Endothelial cell of umbilical vein (primary cell): ENCODE data around the gene MCTP1. TPM values are rescaled to one million over a fixed set of nuclear protein-coding genes. Genes with fewer than 3 reads are reported as not detected.

Source experiments
- BruUV-seq: library from RNA; stranded (reverse); fragments of 400-500 nt; replicated peaks from 2 replicates; lab custom pipeline; 2021; lab: Mats Ljungman, UMichigan
- CTCF ChIA-PET: fragments of 300-600, 350-600 bp; sonication (Branson Sonifier 250); formaldehyde crosslinking; loops from one replicate; lab custom pipeline; 2021; ENCODE audit warnings: antibody characterized with exemption, inconsistent platforms; lab: Charles Lee
- POLR2A ChIA-PET: fragments of 300-600, 350-600 bp; sonication (Branson Sonifier 250); formaldehyde crosslinking; loops from one replicate; lab custom pipeline; 2021; ENCODE audit warnings: antibody characterized with exemption, inconsistent platforms; lab: Charles Lee
- DNase-seq: peaks from one replicate; pipeline ENCODE4 v3.0.0-alpha.2; 2011; ENCODE audit warnings: low read depth, low spot score
- FAIRE-seq: peaks from 2 replicates; lab custom pipeline; 2011; peaks lifted over from hg19 to GRCh38; lab: Jason Lieb, UNC
- H2AFZ ChIP-seq: 2 replicates; pipeline ENCODE4 v1.6.0; 2012; ENCODE audit warnings: low read depth, low read length, control low read depth, inconsistent platforms
- H3K27ac ChIP-seq: 2 replicates; pipeline ENCODE4 v1.5.1; 2011; ENCODE audit warnings: low read depth, mild to moderate bottlenecking, control low read depth, low read length, moderate library complexity; ENCODE audit not compliant: insufficient read depth
- H3K27me3 ChIP-seq, 2 experiments: 2 replicates each; pipeline versions ENCODE4 v1.6.0 to v1.6.1; 2011; ENCODE audit warnings: low read length in 2 of 2, mixed read lengths in 1 of 2; ENCODE audit not compliant: control insufficient read depth in 2 of 2, insufficient read depth in 2 of 2
- H3K36me3 ChIP-seq, 2 experiments: 2 replicates in 1 of 2; 3 replicates in 1 of 2; pipeline ENCODE4 v1.5.1; 2011; ENCODE audit warnings: low read length in 2 of 2, mild to moderate bottlenecking in 1 of 2, moderate library complexity in 1 of 2; ENCODE audit not compliant: control insufficient read depth in 2 of 2, insufficient read depth in 2 of 2; ENCODE audit errors: extremely low read depth in 1 of 2
- H3K4me1 ChIP-seq: 3 replicates; pipeline ENCODE4 v1.5.1; 2011; ENCODE audit warnings: mild to moderate bottlenecking, low read length; ENCODE audit not compliant: control insufficient read depth, insufficient read depth; ENCODE audit errors: extremely low read depth
- H3K4me2 ChIP-seq: 2 replicates; pipeline ENCODE4 v1.6.1; 2011; ENCODE audit warnings: low read length, control low read depth, mixed read lengths; ENCODE audit not compliant: insufficient read depth
- H3K4me3 ChIP-seq, 3 experiments: fragments of 200-600 bp in 1 of 3; sonication (generic), shearing (Covaris generic) in 1 of 3; replicated peaks in 1 of 3; 2 replicates each; pipeline ENCODE4 v1.5.1; 2011 to 2016; ENCODE audit warnings: control low read depth in 3 of 3, low read length in 3 of 3, mild to moderate bottlenecking in 2 of 3, inconsistent platforms in 1 of 3, low read depth in 1 of 3, moderate library complexity in 1 of 3; ENCODE audit not compliant: insufficient read depth in 1 of 3
- H3K79me2 ChIP-seq: 2 replicates; pipeline ENCODE4 v1.6.0; 2012; ENCODE audit warnings: low read length, inconsistent platforms; ENCODE audit not compliant: control insufficient read depth, insufficient read depth
- H3K9ac ChIP-seq: replicated peaks from 2 replicates; pipeline ENCODE3; 2011; ENCODE audit warnings: low read length, control low read depth; ENCODE audit not compliant: insufficient read depth; ENCODE audit errors: extremely low read depth
- H3K9me1 ChIP-seq: replicated peaks from 3 replicates; pipeline ENCODE4 v1.6.0; 2011; ENCODE audit warnings: mild to moderate bottlenecking, low read length; ENCODE audit not compliant: control insufficient read depth, insufficient read depth; ENCODE audit errors: extremely low read depth
- H3K9me3 ChIP-seq: replicated peaks from 2 replicates; pipeline ENCODE4 v1.5.1; 2012; ENCODE audit warnings: low read length, inconsistent platforms; ENCODE audit not compliant: control insufficient read depth, insufficient read depth
- H4K20me1 ChIP-seq: replicated peaks from 2 replicates; pipeline ENCODE3; 2011; ENCODE audit warnings: mild to moderate bottlenecking, low read length; ENCODE audit not compliant: control insufficient read depth, insufficient read depth; ENCODE audit errors: extremely low read depth
- EZH2 ChIP-seq: IDR thresholded peaks from 2 replicates; pipeline ENCODE4 v1.6.1; 2012; ENCODE audit warnings: borderline replicate concordance, low read depth, mild to moderate bottlenecking, moderate library complexity, low read length, inconsistent platforms; ENCODE audit not compliant: severe bottlenecking
- FOS ChIP-seq: IDR thresholded peaks from 2 replicates; pipeline ENCODE4 v1.6.1; 2011; ENCODE audit warnings: mild to moderate bottlenecking, low read length, moderate library complexity, borderline replicate concordance; ENCODE audit not compliant: insufficient read depth
- GATA2 ChIP-seq: IDR thresholded peaks from 2 replicates; pipeline ENCODE4 v1.7.0; 2011; ENCODE audit warnings: low read depth, mild to moderate bottlenecking, moderate library complexity, mixed read lengths, low read length; ENCODE audit not compliant: insufficient read length, insufficient read depth
- JUN ChIP-seq: IDR thresholded peaks from 2 replicates; pipeline ENCODE4 v1.6.1; 2011; ENCODE audit warnings: borderline replicate concordance, low read depth; ENCODE audit not compliant: insufficient read length, insufficient read depth
- MYC ChIP-seq: IDR thresholded peaks from one replicate; pipeline ENCODE4 v1.6.1; 2011; ENCODE audit warnings: mild to moderate bottlenecking, low read depth, low read length
- POLR2A ChIP-seq: IDR thresholded peaks from 2 replicates; pipeline ENCODE4 v1.6.1; 2012; ENCODE audit warnings: low read depth, mild to moderate bottlenecking, control low read depth, low read length
- POLR2AphosphoS5 ChIP-seq: IDR thresholded peaks from 2 replicates; pipeline ENCODE4 v1.6.1; 2012; ENCODE audit warnings: low read depth, mild to moderate bottlenecking, control low read depth, low read length, moderate library complexity; ENCODE audit not compliant: insufficient read depth
- dilution Hi-C: fragments of 300-500 bp; cut with MboI; formaldehyde crosslinking; loops from one replicate; pipeline ENCODE4 v1.15.0; 2019; ENCODE audit warnings: low sequenced_read_pairs; ENCODE audit not compliant: extremely low pct_ligation_motif_present
- intact Hi-C: fragments of 100-400 bp; cut with micrococcal nuclease; formaldehyde crosslinking; loops from one replicate; pipeline ENCODE4 v1.10.0; 2022
- polyA plus RNA-seq, 4 experiments: library from polyadenylated mRNA; depleted of rRNA in 3 of 4; stranded (reverse) in 3 of 4; unstranded in 1 of 4; fragments of >200 nt; gene quantifications; 2 replicates each; pipeline versions ENCODE4 v1.2.1 to v1.2.3, GENCODE V29; 2011 to 2012; ENCODE audit warnings: missing spikeins in 1 of 4
- total RNA-seq: library from RNA; stranded (reverse); gene quantifications from 2 replicates; pipeline ENCODE4 v1.2.3, GENCODE V29; 2021
- TF ChIP-seq, protein P1 (sequence below), 2 donors: IDR thresholded peaks; 1 replicate in 1 of 2; 2 replicates in 1 of 2; pipeline ENCODE4 v1.5.1; 2011; ENCODE audit warnings: low read length in 2 of 2, mild to moderate bottlenecking in 2 of 2, moderate library complexity in 2 of 2, control low read depth in 1 of 2, inconsistent platforms in 1 of 2, low read depth in 1 of 2; ENCODE audit not compliant: insufficient read depth in 1 of 2; ENCODE audit errors: extremely low read depth in 1 of 2
- TF ChIP-seq, protein P2 (sequence below): IDR thresholded peaks from 2 replicates; pipeline ENCODE4 v1.6.1; 2011; ENCODE audit not compliant: insufficient read depth, insufficient read length

The MCTP1 gene
- total and polyA plus RNA-seq, 2 donors (not counting 3 experiments of a cell fraction or from before 2014, with no cell fraction given): 79.3 to 203 TPM

DNA sequence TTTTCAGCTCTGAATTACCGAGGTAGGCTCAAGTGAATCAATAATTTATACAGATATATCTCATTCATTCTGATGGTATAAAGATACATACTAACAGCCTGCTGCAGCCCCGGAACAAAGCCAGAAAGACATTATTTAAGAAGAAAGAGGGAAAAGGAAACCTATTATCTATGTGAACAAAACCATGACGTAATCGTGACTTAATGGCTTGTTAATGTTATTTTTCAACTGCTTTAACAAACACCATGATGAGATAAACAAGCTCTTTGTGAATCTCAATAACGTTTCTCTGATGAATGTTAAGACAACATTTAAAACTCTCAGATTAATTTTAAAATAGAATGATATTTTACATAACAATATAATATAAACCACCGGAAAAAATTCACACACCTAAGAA is 429.4 kb downstream of the MCTP1 start:
- peaks cover 2% of the 10 kb centered on the region for H4K20me1 ChIP-seq
- H3K9me3 ChIP-seq: no peaks in the 10 kb centered on the region
- intact Hi-C loops: loop anchor here (10.0 kb wide), 1 partner anchor 331 kb away; no protein-coding TSS in a partner anchor
- dilution Hi-C loops: no loop called here
- H3K9ac ChIP-seq: no peak overlapping the region
- H3K4me2 ChIP-seq: no peak overlapping the region
- ChIA-PET POLR2A (no interaction called here), CTCF (interaction anchor here (2.0 kb wide), 1 partner anchor 12 kb away, joined by 4 read pairs; no protein-coding TSS in a partner anchor)
- H3K4me3 ChIP-seq: no peak overlapping the region
- peaks cover 7 to 13% of the 10 kb centered on the region in 2 experiments for H3K36me3 ChIP-seq
- no peaks in the 10 kb centered on the region for H3K79me2 ChIP-seq
- BruUV-seq: no TSS peak
- no peaks in the 10 kb centered on the region for H3K4me1 ChIP-seq
- DNase-seq (no peak), FAIRE-seq (no peak)
- H3K9me1 ChIP-seq: no peaks in the 10 kb centered on the region
- TF ChIP-seq, protein P1, sequence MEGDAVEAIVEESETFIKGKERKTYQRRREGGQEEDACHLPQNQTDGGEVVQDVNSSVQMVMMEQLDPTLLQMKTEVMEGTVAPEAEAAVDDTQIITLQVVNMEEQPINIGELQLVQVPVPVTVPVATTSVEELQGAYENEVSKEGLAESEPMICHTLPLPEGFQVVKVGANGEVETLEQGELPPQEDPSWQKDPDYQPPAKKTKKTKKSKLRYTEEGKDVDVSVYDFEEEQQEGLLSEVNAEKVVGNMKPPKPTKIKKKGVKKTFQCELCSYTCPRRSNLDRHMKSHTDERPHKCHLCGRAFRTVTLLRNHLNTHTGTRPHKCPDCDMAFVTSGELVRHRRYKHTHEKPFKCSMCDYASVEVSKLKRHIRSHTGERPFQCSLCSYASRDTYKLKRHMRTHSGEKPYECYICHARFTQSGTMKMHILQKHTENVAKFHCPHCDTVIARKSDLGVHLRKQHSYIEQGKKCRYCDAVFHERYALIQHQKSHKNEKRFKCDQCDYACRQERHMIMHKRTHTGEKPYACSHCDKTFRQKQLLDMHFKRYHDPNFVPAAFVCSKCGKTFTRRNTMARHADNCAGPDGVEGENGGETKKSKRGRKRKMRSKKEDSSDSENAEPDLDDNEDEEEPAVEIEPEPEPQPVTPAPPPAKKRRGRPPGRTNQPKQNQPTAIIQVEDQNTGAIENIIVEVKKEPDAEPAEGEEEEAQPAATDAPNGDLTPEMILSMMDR (IDR thresholded peaks at IDR 0.05; ENCODE audit: extremely low read depth in 1 of 2, insufficient read depth in 1 of 2, low read depth in 1 of 2, low read length in 2 of 2): no peak
- TF ChIP-seq EZH2: no peak
- no peak for TF ChIP-seq POLR2A
- TF ChIP-seq JUN: no peak
- no peak for TF ChIP-seq GATA2
- TF ChIP-seq POLR2AphosphoS5: no peak
- TF ChIP-seq FOS: no peak
- TF ChIP-seq MYC: no peak
- TF ChIP-seq, protein P2, sequence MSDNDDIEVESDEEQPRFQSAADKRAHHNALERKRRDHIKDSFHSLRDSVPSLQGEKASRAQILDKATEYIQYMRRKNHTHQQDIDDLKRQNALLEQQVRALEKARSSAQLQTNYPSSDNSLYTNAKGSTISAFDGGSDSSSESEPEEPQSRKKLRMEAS: no peak
- H3K27ac ChIP-seq: no peak overlapping the region
- H2AFZ ChIP-seq: no peak overlapping the region
- H3K27me3 ChIP-seq: no peaks in the 10 kb centered on the region
